Left ventricle myocardium inferior (tissue), 1 donor: Measurements from ENCODE around the gene PPP1R10. TPM values are rescaled to one million over a fixed set of nuclear protein-coding genes. Genes with fewer than 3 reads are reported as not detected.

Source experiments
- DNase-seq: peaks from one replicate; pipeline ENCODE4 v3.0.0-alpha.2; 2020
- H3K27ac ChIP-seq: fragments of 200-600 bp; replicated peaks from 2 replicates; pipeline ENCODE4 v1.8.0; 2021
- H3K27me3 ChIP-seq: fragments of 200-600 bp; 2 replicates; pipeline ENCODE4 v1.8.0; 2021; ENCODE audit warnings: low read depth
- H3K36me3 ChIP-seq: fragments of 200-600 bp; 2 replicates; pipeline ENCODE4 v1.8.0; 2021
- H3K4me1 ChIP-seq: fragments of 200-600 bp; 2 replicates; pipeline ENCODE4 v1.8.0; 2021
- H3K4me3 ChIP-seq: fragments of 200-600 bp; 2 replicates; pipeline ENCODE4 v1.8.0; 2021; ENCODE audit warnings: mild to moderate bottlenecking, moderate library complexity
- H3K9me3 ChIP-seq: fragments of 200-600 bp; replicated peaks from 2 replicates; pipeline ENCODE4 v1.8.0; 2021
- CTCF ChIP-seq: fragments of 200-600 bp; IDR thresholded peaks from 2 replicates; pipeline ENCODE4 v1.8.0; 2021; ENCODE audit warnings: antibody characterized with exemption, mild to moderate bottlenecking, borderline replicate concordance
- intact Hi-C: fragments of 100-400 bp; cut with micrococcal nuclease; formaldehyde crosslinking; loops from one replicate; pipeline ENCODE4 v1.11.0; 2022
- total RNA-seq: library from RNA; stranded (reverse); fragmentation: NEBNext Ultra II Directional; extraction: Animal tissue kit (Norgen Biotek cat#: 25700); gene quantifications from one replicate; pipeline ENCODE4 v1.2.1, GENCODE V29; 2021
- donor health status: DM: no; HTN: yes; CAD: no; lungs with severe emphysema.

Gene PPP1R10
- total RNA-seq, 1 donor from 2014 or later, result 31.5 TPM

GRCh38 chr6:30572148-30572547, 44.9 kb downstream of the PPP1R10 start:
- no peaks in the 10 kb centered on the region for H3K27me3 ChIP-seq
- intact Hi-C loops, result no loop called here

GRCh38 chr6:30571762-30572082, 45.3 kb downstream of the PPP1R10 start:
- intact Hi-C loops, result no loop called here

More at GRCh38 chr6:30572148-30572547, 44.9 kb downstream of the PPP1R10 start:
- TF ChIP-seq CTCF, result no peak
- DNase-seq, result no peak
- peak overlapping the region; percentile 92 for H3K27ac ChIP-seq
- peaks cover under 1% of the 10 kb centered on the region for H3K36me3 ChIP-seq
- peaks cover 51% of the 10 kb centered on the region for H3K4me1 ChIP-seq
- H3K9me3 ChIP-seq, result no peaks in the 10 kb centered on the region
- H3K4me3 ChIP-seq, result peak overlapping the region; percentile 82

GRCh38 chr6:30571075-30571761, 45.8 kb downstream of the PPP1R10 start, which contains the start of gene ABCF1:
TSS of gene ABCF1 (plus strand) at chr6:30571442. CDS start at chr6:30571488, 46 bp downstream.
- Histone ChIP-seq H3K4me1 (peaks cover 51% of the 10 kb centered on the region), H3K9me3 (no peaks in the 10 kb centered on the region), H3K4me3 (peak within 1 kb of the TSS; percentile 82), H3K36me3 (no peaks in the 10 kb centered on the region), H3K27me3 (no peaks in the 10 kb centered on the region), H3K27ac (peak within 1 kb of the TSS; percentile 92)
- TF ChIP-seq CTCF, result no peak
- intact Hi-C loops, result no loop called here
- DNase-seq, result peak; percentile 99

More at GRCh38 chr6:30571762-30572082, 45.3 kb downstream of the PPP1R10 start:
- TF ChIP-seq CTCF, result no peak
- Histone ChIP-seq H3K27ac (peak overlapping the region; percentile 92), H3K36me3 (no peaks in the 10 kb centered on the region), H3K4me1 (peaks cover 51% of the 10 kb centered on the region), H3K4me3 (peak overlapping the region; percentile 82), H3K27me3 (no peaks in the 10 kb centered on the region), H3K9me3 (no peaks in the 10 kb centered on the region)
- peak; percentile 22 for DNase-seq

- no peaks in the 10 kb centered on the region for H3K9me3 ChIP-seq
- H3K36me3 ChIP-seq, result no peaks in the 10 kb centered on the region
- intact Hi-C loops, result no loop called here
- H3K4me3 ChIP-seq, result peak overlapping the region; percentile 82
- H3K27me3 ChIP-seq, result no peaks in the 10 kb centered on the region
- TF ChIP-seq CTCF, result no peak
- H3K4me1 ChIP-seq, result peaks cover 49% of the 10 kb centered on the region
- H3K27ac ChIP-seq, result peak overlapping the region; percentile 92
- DNase-seq, result no peak
Observed at GRCh38 chr6:30570740-30571074, 46.3 kb downstream of the PPP1R10 start.

GRCh38 chr6:30570263-30570662, 46.8 kb downstream of the PPP1R10 start:
- Histone ChIP-seq H3K27ac (peak overlapping the region; percentile 92), H3K36me3 (no peaks in the 10 kb centered on the region)
- TF ChIP-seq CTCF, result no peak

More at GRCh38 chr6:30570263-30570662, 46.8 kb downstream of the PPP1R10 start:
- Histone ChIP-seq H3K4me3 (peak overlapping the region; percentile 82), H3K9me3 (no peaks in the 10 kb centered on the region), H3K4me1 (peaks cover 45% of the 10 kb centered on the region), H3K27me3 (no peaks in the 10 kb centered on the region)
- no peak for DNase-seq
- intact Hi-C loops, result no loop called here
